Measurements from ENCODE around the gene SLC4A2.

GRCh38 chr7:151099486-151100211, 40.3 kb downstream of the SLC4A2 start:
- TF ChIP-seq POLR2A (IDR thresholded peaks at IDR 0.05; ENCODE audit: low read length) (no peak), GATA1 (IDR thresholded peaks at IDR 0.05; ENCODE audit: low read depth, low read length) (no peak)
